ENCODE measurements around the gene KMT2A.

KMT2A gene

DNA sequence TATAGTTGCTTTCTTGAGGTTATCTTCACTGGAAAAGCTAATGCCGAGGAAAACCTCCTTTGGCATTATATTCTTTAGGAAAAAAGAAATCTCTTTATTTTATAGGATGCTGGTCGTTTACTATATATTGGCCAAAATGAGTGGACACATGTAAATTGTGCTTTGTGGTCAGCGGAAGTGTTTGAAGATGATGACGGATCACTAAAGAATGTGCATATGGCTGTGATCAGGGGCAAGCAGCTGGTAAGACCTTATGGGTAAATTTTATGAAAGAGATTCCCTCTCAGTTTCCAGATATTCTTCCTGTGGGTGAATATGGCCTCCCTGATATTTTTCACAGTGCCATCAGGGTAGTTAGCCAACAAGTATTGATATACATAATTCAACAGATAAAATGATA, 61.5 kb downstream of the KMT2A start:
- no peaks in the 10 kb centered on the region for H4K20me1 ChIP-seq (ENCODE audit: insufficient read depth, low read length, poor library complexity, severe bottlenecking)
- H3K79me2 ChIP-seq (ENCODE audit: insufficient read depth, low read length), result no peaks in the 10 kb centered on the region
- H3K4me2 ChIP-seq (ENCODE audit: low read depth, low read length, poor library complexity, severe bottlenecking), result no peak overlapping the region
- H3K4me1 ChIP-seq (ENCODE audit: insufficient read depth, low read length, poor library complexity, severe bottlenecking), result no peaks in the 10 kb centered on the region
- no peak overlapping the region for H3K9ac ChIP-seq (ENCODE audit: low read depth, low read length, poor library complexity, severe bottlenecking)
- H2AFZ ChIP-seq (ENCODE audit: low read length), result no peak overlapping the region
- H3K9me3 ChIP-seq (ENCODE audit: insufficient read depth, low read depth, low read length), result no peaks in the 10 kb centered on the region
- no peak overlapping the region for H3K4me3 ChIP-seq (ENCODE audit: low read length, poor library complexity, severe bottlenecking)
- TF ChIP-seq EZH2phosphoT487 (IDR thresholded peaks at IDR 0.05; ENCODE audit: borderline replicate concordance), result no peak
- TF ChIP-seq CTCF (conservative IDR thresholded peaks at IDR 0.05; ENCODE audit: low read length), result no peak
- no peaks in the 10 kb centered on the region for H3K9me2 ChIP-seq (replicated peaks; ENCODE audit: low read depth, low read length)
- peaks cover 96% of the 10 kb centered on the region for H3K36me3 ChIP-seq (ENCODE audit: insufficient read depth, low read length)
- no peaks in the 10 kb centered on the region for H3F3A ChIP-seq (ENCODE audit: low read depth)
- no peaks in the 10 kb centered on the region for H3K27me3 ChIP-seq (ENCODE audit: insufficient read depth, low read length, poor library complexity, severe bottlenecking)

DNA sequence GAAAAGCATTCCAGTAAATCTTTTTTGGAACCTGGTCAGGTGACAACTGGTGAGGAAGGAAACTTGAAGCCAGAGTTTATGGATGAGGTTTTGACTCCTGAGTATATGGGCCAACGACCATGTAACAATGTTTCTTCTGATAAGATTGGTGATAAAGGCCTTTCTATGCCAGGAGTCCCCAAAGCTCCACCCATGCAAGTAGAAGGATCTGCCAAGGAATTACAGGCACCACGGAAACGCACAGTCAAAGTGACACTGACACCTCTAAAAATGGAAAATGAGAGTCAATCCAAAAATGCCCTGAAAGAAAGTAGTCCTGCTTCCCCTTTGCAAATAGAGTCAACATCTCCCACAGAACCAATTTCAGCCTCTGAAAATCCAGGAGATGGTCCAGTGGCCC, 66.9 kb downstream of the KMT2A start:
- peaks cover 93% of the 10 kb centered on the region for H3K36me3 ChIP-seq (ENCODE audit: insufficient read depth, low read length)

GRCh38 chr11:118511601-118512000, 75.3 kb downstream of the KMT2A start:
- no peak overlapping the region for H2AFZ ChIP-seq (ENCODE audit: low read length)
- H3K36me3 ChIP-seq (ENCODE audit: insufficient read depth, low read length), result peaks cover 91% of the 10 kb centered on the region
- H3K27me3 ChIP-seq (ENCODE audit: insufficient read depth, low read length, poor library complexity, severe bottlenecking), result no peaks in the 10 kb centered on the region
- H3K9me2 ChIP-seq (replicated peaks; ENCODE audit: low read depth, low read length), result no peaks in the 10 kb centered on the region
- no peaks in the 10 kb centered on the region for H3F3A ChIP-seq (ENCODE audit: low read depth)
- no peak overlapping the region for H3K4me2 ChIP-seq (ENCODE audit: low read depth, low read length, poor library complexity, severe bottlenecking)
- H4K20me1 ChIP-seq (ENCODE audit: insufficient read depth, low read length, poor library complexity, severe bottlenecking), result no peaks in the 10 kb centered on the region
- TF ChIP-seq CTCF (conservative IDR thresholded peaks at IDR 0.05; ENCODE audit: low read length), result no peak
- H3K9ac ChIP-seq (ENCODE audit: low read depth, low read length, poor library complexity, severe bottlenecking), result no peak overlapping the region
- H3K4me1 ChIP-seq (ENCODE audit: insufficient read depth, low read length, poor library complexity, severe bottlenecking), result no peaks in the 10 kb centered on the region
- H3K4me3 ChIP-seq (ENCODE audit: low read length, poor library complexity, severe bottlenecking), result no peak overlapping the region
- H3K9me3 ChIP-seq (ENCODE audit: insufficient read depth, low read depth, low read length), result no peaks in the 10 kb centered on the region
- H3K79me2 ChIP-seq (ENCODE audit: insufficient read depth, low read length), result no peaks in the 10 kb centered on the region

More for the DNA sequence above, 66.9 kb downstream of the KMT2A start:
- no peaks in the 10 kb centered on the region for H3K9me3 ChIP-seq (ENCODE audit: insufficient read depth, low read depth, low read length)
- no peak for TF ChIP-seq EZH2phosphoT487 (IDR thresholded peaks at IDR 0.05; ENCODE audit: borderline replicate concordance)
- H3K27me3 ChIP-seq (ENCODE audit: insufficient read depth, low read length, poor library complexity, severe bottlenecking), result no peaks in the 10 kb centered on the region
- no peaks in the 10 kb centered on the region for H4K20me1 ChIP-seq (ENCODE audit: insufficient read depth, low read length, poor library complexity, severe bottlenecking)
- H3K4me3 ChIP-seq (ENCODE audit: low read length, poor library complexity, severe bottlenecking), result no peak overlapping the region
- H3K9ac ChIP-seq (ENCODE audit: low read depth, low read length, poor library complexity, severe bottlenecking), result no peak overlapping the region
- no peak overlapping the region for H3K4me2 ChIP-seq (ENCODE audit: low read depth, low read length, poor library complexity, severe bottlenecking)
- H3K4me1 ChIP-seq (ENCODE audit: insufficient read depth, low read length, poor library complexity, severe bottlenecking), result no peaks in the 10 kb centered on the region
- H3K79me2 ChIP-seq (ENCODE audit: insufficient read depth, low read length), result no peaks in the 10 kb centered on the region
- no peak overlapping the region for H2AFZ ChIP-seq (ENCODE audit: low read length)
- no peaks in the 10 kb centered on the region for H3F3A ChIP-seq (ENCODE audit: low read depth)
- no peaks in the 10 kb centered on the region for H3K9me2 ChIP-seq (replicated peaks; ENCODE audit: low read depth, low read length)

DNA sequence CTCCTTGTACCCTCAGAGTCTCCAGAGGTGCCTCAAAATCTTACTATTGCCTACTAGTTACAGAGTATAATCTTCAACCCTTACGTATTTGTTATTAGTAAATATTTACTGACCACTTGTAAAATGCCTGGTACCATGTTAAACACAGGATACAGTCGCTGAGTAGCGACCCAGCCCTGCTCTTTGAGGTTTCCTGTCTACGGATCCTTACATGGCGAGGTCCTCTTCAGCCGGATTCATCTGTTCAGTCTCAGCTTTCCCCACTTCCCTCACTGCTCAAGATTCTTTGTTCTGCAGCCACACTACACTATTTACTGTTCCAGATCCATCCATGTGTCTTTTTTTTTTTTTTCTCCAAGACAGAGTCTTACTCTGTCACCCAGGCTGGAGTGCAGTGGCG, 77.8 kb downstream of the KMT2A start:
- H2AFZ ChIP-seq (ENCODE audit: low read length), result no peak overlapping the region
- H3K4me2 ChIP-seq (ENCODE audit: low read depth, low read length, poor library complexity, severe bottlenecking), result no peak overlapping the region
- no peaks in the 10 kb centered on the region for H4K20me1 ChIP-seq (ENCODE audit: insufficient read depth, low read length, poor library complexity, severe bottlenecking)
- H3K9ac ChIP-seq (ENCODE audit: low read depth, low read length, poor library complexity, severe bottlenecking), result no peak overlapping the region
- no peaks in the 10 kb centered on the region for H3K79me2 ChIP-seq (ENCODE audit: insufficient read depth, low read length)
- no peaks in the 10 kb centered on the region for H3F3A ChIP-seq (ENCODE audit: low read depth)
- no peak for TF ChIP-seq CTCF (conservative IDR thresholded peaks at IDR 0.05; ENCODE audit: low read length)
- no peak for TF ChIP-seq EZH2phosphoT487 (IDR thresholded peaks at IDR 0.05; ENCODE audit: borderline replicate concordance)
- H3K27me3 ChIP-seq (ENCODE audit: insufficient read depth, low read length, poor library complexity, severe bottlenecking), result no peaks in the 10 kb centered on the region
- no peaks in the 10 kb centered on the region for H3K9me2 ChIP-seq (replicated peaks; ENCODE audit: low read depth, low read length)
- H3K9me3 ChIP-seq (ENCODE audit: insufficient read depth, low read depth, low read length), result no peaks in the 10 kb centered on the region
- peaks cover 88% of the 10 kb centered on the region for H3K36me3 ChIP-seq (ENCODE audit: insufficient read depth, low read length)
- no peak overlapping the region for H3K4me3 ChIP-seq (ENCODE audit: low read length, poor library complexity, severe bottlenecking)
- no peaks in the 10 kb centered on the region for H3K4me1 ChIP-seq (ENCODE audit: insufficient read depth, low read length, poor library complexity, severe bottlenecking)

Measured in Loucy (cell line).